ENCODE results near the gene HOXB7. TPM values are rescaled to one million over a fixed set of nuclear protein-coding genes. Genes with fewer than 3 reads are reported as not detected.

Gene HOXB7
- total RNA-seq, 2 donors from 2014 or later: not detected

- H3K27ac ChIP-seq (ENCODE audit: low read depth, low read length): no peak overlapping the region
- H3K9me3 ChIP-seq (ENCODE audit: control insufficient read depth, low read length): no peaks in the 10 kb centered on the region
- no peaks in the 10 kb centered on the region for H3K9me3 Mint-ChIP-seq
- peaks cover 100% of the 10 kb centered on the region for H3K27me3 ChIP-seq (ENCODE audit: control insufficient read depth, insufficient read depth, low read length, poor library complexity, severe bottlenecking)
- no peak overlapping the region for H3K9ac ChIP-seq (ENCODE audit: extremely low read depth, low read length, poor library complexity, severe bottlenecking)
- H3K4me3 ChIP-seq (ENCODE audit: low read length): no peak overlapping the region
- peaks cover 100% of the 10 kb centered on the region for H3K27me3 Mint-ChIP-seq (ENCODE audit: insufficient read depth)
- no peak overlapping the region for H3K4me3 Mint-ChIP-seq
- TF ChIP-seq CTCF (conservative IDR thresholded peaks at IDR 0.05): no peak
- H3K4me1 Mint-ChIP-seq: peaks cover 4% of the 10 kb centered on the region
- WGBS, 2 experiments (ENCODE audit: insufficient coverage in 1 of 2, insufficient read length in 1 of 2): 50% methylated on average over 1 of the region's 1 CpG; no CpG with 5 or more reads in 1 of the 2 experiments
- H3K36me3 Mint-ChIP-seq (ENCODE audit: low read depth): no peaks in the 10 kb centered on the region
- no peaks in the 10 kb centered on the region for H3K36me3 ChIP-seq (ENCODE audit: control insufficient read depth, insufficient read depth, low read length)
- peaks cover 3% of the 10 kb centered on the region for H3K4me1 ChIP-seq (ENCODE audit: control insufficient read depth, insufficient read depth, low read length)
- H3K27ac Mint-ChIP-seq: no peak overlapping the region
- DNase-seq: peak; percentile 14
Measured at GRCh38 chr17:48644159-48644558, 33.3 kb upstream of the HOXB7 start.

GRCh38 chr17:48643697-48644012 lies 32.8 kb upstream of the HOXB7 start:
- Mint-ChIP-seq H3K27me3 (ENCODE audit: insufficient read depth) (peaks cover 100% of the 10 kb centered on the region), H3K4me3 (no peak overlapping the region), H3K9me3 (no peaks in the 10 kb centered on the region), H3K36me3 (ENCODE audit: low read depth) (no peaks in the 10 kb centered on the region), H3K27ac (no peak overlapping the region), H3K4me1 (peaks cover 4% of the 10 kb centered on the region)
- Histone ChIP-seq H3K36me3 (ENCODE audit: control insufficient read depth, insufficient read depth, low read length) (no peaks in the 10 kb centered on the region), H3K4me1 (ENCODE audit: control insufficient read depth, insufficient read depth, low read length) (peaks cover 3% of the 10 kb centered on the region), H3K27ac (ENCODE audit: low read depth, low read length) (no peak overlapping the region), H3K9me3 (ENCODE audit: control insufficient read depth, low read length) (no peaks in the 10 kb centered on the region), H3K4me3 (ENCODE audit: low read length) (no peak overlapping the region), H3K9ac (ENCODE audit: extremely low read depth, low read length, poor library complexity, severe bottlenecking) (no peak overlapping the region), H3K27me3 (ENCODE audit: control insufficient read depth, insufficient read depth, low read length, poor library complexity, severe bottlenecking) (peaks cover 100% of the 10 kb centered on the region)
- TF ChIP-seq CTCF (conservative IDR thresholded peaks at IDR 0.05): no peak
- no peak for DNase-seq

DNA sequence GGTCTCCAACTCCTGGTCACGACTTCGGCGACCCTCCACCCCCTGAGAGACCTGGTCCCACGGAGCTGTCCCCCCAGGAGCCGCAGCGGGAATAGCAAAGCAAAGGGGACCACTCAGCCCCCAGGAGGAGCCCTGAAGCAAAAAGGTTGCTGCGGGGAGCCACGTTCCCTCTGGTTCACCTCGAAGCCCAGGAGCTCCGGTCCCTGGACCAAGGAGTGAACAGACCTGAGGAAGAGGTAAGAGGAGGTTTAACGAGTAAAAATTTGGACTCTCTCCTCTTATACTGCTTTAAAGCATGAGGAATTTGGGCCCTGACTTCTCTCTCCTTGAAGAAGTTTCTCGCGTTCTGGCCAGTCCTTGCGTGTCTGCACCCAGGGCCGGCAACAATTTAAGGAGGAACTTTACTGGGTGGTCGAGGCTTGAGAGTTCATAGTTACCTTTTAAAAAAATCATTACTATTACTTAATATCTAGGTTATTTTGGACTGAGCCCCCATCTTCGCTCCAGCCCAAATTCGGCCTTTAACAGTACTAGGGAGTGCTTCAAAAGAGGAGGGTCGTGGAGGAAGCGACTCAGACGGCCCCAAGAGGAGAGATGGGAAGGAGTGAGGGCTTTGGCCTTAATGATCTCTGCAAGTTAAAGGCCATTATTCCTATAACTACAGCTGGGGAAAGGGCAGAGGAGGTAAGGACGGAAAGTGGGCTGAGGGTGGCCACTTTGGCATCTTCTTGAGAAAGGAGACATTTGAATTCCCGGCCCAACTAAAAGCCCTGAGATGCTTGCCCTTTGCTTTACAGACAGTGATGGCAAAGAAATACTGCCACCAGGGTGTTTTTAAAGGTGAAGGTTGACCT lies 32.3 kb upstream of the HOXB7 start:
- WGBS, 2 experiments (ENCODE audit: insufficient coverage in 1 of 2, insufficient read length in 1 of 2): 18% methylated on average over 9 to 22 of the region's 23 CpGs
- no peak for TF ChIP-seq CTCF (conservative IDR thresholded peaks at IDR 0.05)
- peaks cover 3% of the 10 kb centered on the region for H3K4me1 ChIP-seq (ENCODE audit: control insufficient read depth, insufficient read depth, low read length)
- no peaks in the 10 kb centered on the region for H3K9me3 Mint-ChIP-seq
- no peak overlapping the region for H3K4me3 ChIP-seq (ENCODE audit: low read length)
- H3K4me1 Mint-ChIP-seq: peaks cover 4% of the 10 kb centered on the region
- H3K9ac ChIP-seq (ENCODE audit: extremely low read depth, low read length, poor library complexity, severe bottlenecking): no peak overlapping the region
- no peaks in the 10 kb centered on the region for H3K36me3 ChIP-seq (ENCODE audit: control insufficient read depth, insufficient read depth, low read length)
- peaks cover 100% of the 10 kb centered on the region for H3K27me3 Mint-ChIP-seq (ENCODE audit: insufficient read depth)
- peak; percentile 49 for DNase-seq
- H3K27me3 ChIP-seq (ENCODE audit: control insufficient read depth, insufficient read depth, low read length, poor library complexity, severe bottlenecking): peaks cover 100% of the 10 kb centered on the region
- no peak overlapping the region for H3K4me3 Mint-ChIP-seq
- no peak overlapping the region for H3K27ac Mint-ChIP-seq
- H3K36me3 Mint-ChIP-seq (ENCODE audit: low read depth): no peaks in the 10 kb centered on the region
- no peaks in the 10 kb centered on the region for H3K9me3 ChIP-seq (ENCODE audit: control insufficient read depth, low read length)
- no peak overlapping the region for H3K27ac ChIP-seq (ENCODE audit: low read depth, low read length)
